SK-N-SH (cell line): ENCODE measurements around the gene FAM76B. TPM values are rescaled to one million over a fixed set of nuclear protein-coding genes. Genes with fewer than 3 reads are reported as not detected.
A peak's percentile ranks its signal among the peaks of the same experiment; 100 is the strongest.

Experiments
- CTCF ChIA-PET: fragments of 300-600, 350-600 bp; formaldehyde crosslinking; extraction: SDS; loops from one replicate; lab custom pipeline; 2021; lab: Yijun Ruan, JAX
- POLR2A ChIA-PET: fragments of 350-600 bp; sonication (Branson Sonifier 250); formaldehyde crosslinking; extraction: SDS; loops from one replicate; lab custom pipeline; 2020; ENCODE audit warnings: antibody characterized with exemption, inconsistent platforms; lab: Yijun Ruan, JAX
- DNase-seq: peaks from one replicate; pipeline ENCODE4 v3.0.0; 2012
- H2AFZ ChIP-seq: fragments of 200-600 bp; sonication (generic); 2 replicates; pipeline ENCODE4 v1.8.1; 2016; ENCODE audit warnings: antibody characterized with exemption, mild to moderate bottlenecking, low read depth
- H3F3A ChIP-seq: fragments of 200-600 bp; sonication (generic); replicated peaks from 2 replicates; pipeline ENCODE3; 2016; ENCODE audit warnings: antibody characterized with exemption, mild to moderate bottlenecking; ENCODE audit not compliant: insufficient read depth
- H3K27ac ChIP-seq, 2 experiments: fragments of 200-500 bp in 1 of 2; fragments of 200-600 bp in 1 of 2; sonication (Bioruptor generic) in 1 of 2; sonication (generic), shearing (Covaris generic) in 1 of 2; 2 replicates each; pipeline versions ENCODE4 v1.5.1 to v1.6.1; 2014 to 2016; ENCODE audit warnings: low read depth in 2 of 2, inconsistent platforms in 1 of 2, low read length in 1 of 2, mild to moderate bottlenecking in 1 of 2, mixed read lengths in 1 of 2
- H3K27me3 ChIP-seq: fragments of 200-600 bp; sonication (generic), shearing (Covaris generic); 2 replicates; pipeline ENCODE4 v1.6.1; 2016; ENCODE audit warnings: mixed run types; ENCODE audit not compliant: insufficient read depth
- H3K36me3 ChIP-seq, 2 experiments: fragments of 200-500 bp in 1 of 2; fragments of 200-600 bp in 1 of 2; sonication (Bioruptor generic) in 1 of 2; sonication (generic) in 1 of 2; replicated peaks in 1 of 2; 2 replicates each; pipeline versions ENCODE3 to v1.5.1; 2014 to 2016; ENCODE audit warnings: low read length in 1 of 2, mild to moderate bottlenecking in 1 of 2; ENCODE audit not compliant: insufficient read depth in 2 of 2, control insufficient read depth in 1 of 2
- H3K4me1 ChIP-seq, 2 experiments: fragments of 200-500 bp in 1 of 2; fragments of 200-600 bp in 1 of 2; sonication (Bioruptor generic) in 1 of 2; sonication (generic), shearing (Covaris generic) in 1 of 2; 2 replicates each; pipeline versions ENCODE4 v1.5.1 to v1.6.1; 2014 to 2016; ENCODE audit warnings: low read depth in 1 of 2, low read length in 1 of 2, mixed run types in 1 of 2; ENCODE audit not compliant: insufficient read depth in 2 of 2, control insufficient read depth in 1 of 2
- H3K4me2 ChIP-seq: fragments of 200-600 bp; sonication (generic), shearing (Covaris generic); 2 replicates; pipeline ENCODE4 v1.6.1; 2017; ENCODE audit warnings: mixed run types
- H3K4me3 ChIP-seq, 2 experiments: fragments of 200-500 bp in 1 of 2; fragments of 200-600 bp in 1 of 2; sonication (Bioruptor generic) in 1 of 2; sonication (generic), shearing (Covaris generic) in 1 of 2; 2 replicates each; pipeline versions ENCODE4 v1.5.1 to v1.8.1; 2014 to 2016; ENCODE audit warnings: low read depth in 2 of 2, inconsistent platforms in 1 of 2, low read length in 1 of 2, mild to moderate bottlenecking in 1 of 2, mixed read lengths in 1 of 2, moderate library complexity in 1 of 2
- H3K79me2 ChIP-seq: fragments of 200-600 bp; sonication (generic); 2 replicates; pipeline ENCODE4 v1.8.1; 2017; ENCODE audit warnings: mild to moderate bottlenecking; ENCODE audit not compliant: insufficient read depth
- H3K9ac ChIP-seq: fragments of 200-600 bp; sonication (generic); 2 replicates; pipeline ENCODE4 v1.6.1; 2017; ENCODE audit warnings: mixed run types
- H3K9me2 ChIP-seq: fragments of 200-600 bp; sonication (generic); 2 replicates; pipeline ENCODE4 v1.6.1; 2017; ENCODE audit warnings: mixed run types
- H3K9me3 ChIP-seq: fragments of 200-600 bp; sonication (generic); 2 replicates; pipeline ENCODE4 v1.6.1; 2017; ENCODE audit warnings: mixed run types, mild to moderate bottlenecking, moderate library complexity
- H4K20me1 ChIP-seq: fragments of 200-600 bp; sonication (generic); 2 replicates; pipeline ENCODE4 v1.6.1; 2017; ENCODE audit warnings: mild to moderate bottlenecking, mixed run types; ENCODE audit not compliant: insufficient read depth
- CTCF ChIP-seq: fragments of 200-600 bp; sonication (generic); IDR thresholded peaks from 2 replicates; pipeline ENCODE4 v1.6.1; 2017; ENCODE audit warnings: antibody characterized with exemption, mild to moderate bottlenecking, moderate library complexity
- FOSL2 ChIP-seq: IDR thresholded peaks from 2 replicates; pipeline ENCODE4 v1.4.0; 2012; ENCODE audit warnings: low read depth, mild to moderate bottlenecking, moderate library complexity, borderline replicate concordance
- GATA2 ChIP-seq: sonication (generic); formaldehyde crosslinking; IDR thresholded peaks from 2 replicates; pipeline ENCODE4 v1.5.0; 2020; ENCODE audit warnings: mild to moderate bottlenecking, missing genetic modification reagents
- MAX ChIP-seq: IDR thresholded peaks from 2 replicates; pipeline ENCODE4 v1.4.0; 2012; ENCODE audit warnings: low read depth
- PBX3 ChIP-seq: IDR thresholded peaks from 2 replicates; pipeline ENCODE4; 2012
- POLR2AphosphoS5 ChIP-seq: IDR thresholded peaks from 2 replicates; pipeline ENCODE4 v1.6.1; 2012; ENCODE audit warnings: low read depth, low read length
- REST ChIP-seq: IDR thresholded peaks from 2 replicates; pipeline ENCODE4 v1.6.1; 2012; ENCODE audit warnings: mild to moderate bottlenecking, low read depth, low read length, moderate library complexity
- YY1 ChIP-seq: IDR thresholded peaks from 2 replicates; pipeline ENCODE4 v1.4.0; 2012; ENCODE audit warnings: low read depth, mild to moderate bottlenecking
- ZBTB33 ChIP-seq: IDR thresholded peaks from 2 replicates; pipeline ENCODE4 v1.4.0; 2012; ENCODE audit warnings: low read depth, borderline replicate concordance
- WGBS: methylation state at CpG from one replicate; pipeline ENCODE4 v1.1.6; 2017; ENCODE audit warnings: low lambda C conversion rate; 5-methylcytosine and 5-hydroxymethylcytosine counted together
- polyA plus RNA-seq, 3 experiments: library from polyadenylated mRNA; depleted of rRNA; stranded (reverse); fragments of >200 nt; gene quantifications; 2 replicates each; pipeline ENCODE4 v1.2.3, GENCODE V29; 2012

Gene FAM76B
- polyA plus RNA-seq, 1 of the 3 experiments (the other 2 are of a cell fraction) = 15.4 TPM

GRCh38 chr11:95750101-95750500 is 39.5 kb downstream of the FAM76B start:
- no peak for TF ChIP-seq POLR2AphosphoS5
- Histone ChIP-seq H3K27ac (no peak overlapping the region), H3F3A (no peaks in the 10 kb centered on the region), H2AFZ (no peak overlapping the region), H3K27me3 (no peaks in the 10 kb centered on the region; the same call in 1 of the 2 replicates), H3K4me1 (no peaks in the 10 kb centered on the region), H3K9me2 (no peaks in the 10 kb centered on the region), H3K9ac (no peak overlapping the region), H3K9me3 (no peaks in the 10 kb centered on the region), H3K36me3 (no peaks in the 10 kb centered on the region), H3K4me3 (no peak overlapping the region), H3K4me2 (no peak overlapping the region), H4K20me1 (no peaks in the 10 kb centered on the region), H3K79me2 (no peaks in the 10 kb centered on the region)
- ChIA-PET POLR2A (no interaction called here), CTCF (interaction anchor here (0.7 to 1.2 kb wide), 3 partner anchors 9 to 596 kb away, joined by 3 read pairs; no protein-coding TSS in a partner anchor)
- DNase-seq = no peak
- WGBS = 24% methylated on average over 1 of the region's 1 CpG

GRCh38 chr11:95739108-95739938 is 50.3 kb downstream of the FAM76B start:
- no peak overlapping the region for H3K27ac ChIP-seq
- H3K79me2 ChIP-seq = no peaks in the 10 kb centered on the region
- H3K4me1 ChIP-seq = peaks cover 0 to 3% of the 10 kb centered on the region in 2 experiments; a peak in 1 of 4 replicates
- no peak overlapping the region for H3K9ac ChIP-seq
- H3K9me3 ChIP-seq = no peaks in the 10 kb centered on the region
- no peaks in the 10 kb centered on the region for H4K20me1 ChIP-seq
- no peak overlapping the region for H3K4me2 ChIP-seq
- POLR2A ChIA-PET = no interaction called here
- TF ChIP-seq CTCF (peak; percentile 20; the same call in 1 of the 2 replicates), GATA2 (CRISPR knock-in tag) (0 out of 2 replicates have a peak, but pooled peaks have one; percentile 23), YY1 (no peak)
- no peak overlapping the region for H2AFZ ChIP-seq
- DNase-seq = no peak
- CTCF ChIA-PET = interaction anchor here (0.6 to 3.4 kb wide), 10 partner anchors 10 to 670 kb away, joined by 3 to 11 read pairs (median 3); no protein-coding TSS in a partner anchor
- no peaks in the 10 kb centered on the region for H3K36me3 ChIP-seq
- H3F3A ChIP-seq = no peaks in the 10 kb centered on the region
- H3K4me3 ChIP-seq = no peak overlapping the region
- H3K27me3 ChIP-seq = 0 out of 2 replicates have a peak, but pooled peaks cover 9% of the 10 kb centered on the region
- no peaks in the 10 kb centered on the region for H3K9me2 ChIP-seq
- WGBS = 11% methylated on average over 1 of the region's 1 CpG

- no peaks in the 10 kb centered on the region for H4K20me1 ChIP-seq
- H2AFZ ChIP-seq = no peak overlapping the region
- ChIA-PET POLR2A (no interaction called here), CTCF (interaction anchor here (0.6 to 2.7 kb wide), 4 partner anchors 12 to 582 kb away, joined by 3 to 8 read pairs (median 3); no protein-coding TSS in a partner anchor)
- H3K9me2 ChIP-seq = no peaks in the 10 kb centered on the region
- H3K9me3 ChIP-seq = no peaks in the 10 kb centered on the region
- H3K36me3 ChIP-seq = no peaks in the 10 kb centered on the region
- DNase-seq = peak; percentile 10
- no peak overlapping the region for H3K27ac ChIP-seq
- no peak overlapping the region for H3K4me3 ChIP-seq
- no peaks in the 10 kb centered on the region for H3K79me2 ChIP-seq
- no peaks in the 10 kb centered on the region for H3F3A ChIP-seq
- H3K4me1 ChIP-seq = peaks cover 0 to 3% of the 10 kb centered on the region in 2 experiments; a peak in 1 of 4 replicates
- 0 out of 2 replicates have a peak, but pooled peaks cover 9% of the 10 kb centered on the region for H3K27me3 ChIP-seq
- H3K4me2 ChIP-seq = no peak overlapping the region
- H3K9ac ChIP-seq = no peak overlapping the region
- 29% methylated on average over 2 of the region's 2 CpGs for WGBS
- no peak for TF ChIP-seq MAX
- no peak for TF ChIP-seq ZBTB33
- TF ChIP-seq PBX3 = no peak
- TF ChIP-seq REST = no peak
- TF ChIP-seq FOSL2 = no peak
- no peak for TF ChIP-seq YY1
Measured at GRCh38 chr11:95736809-95737208, 52.8 kb downstream of the FAM76B start.
